RWPE1 (cell line): ENCODE data around the gene ZMYND15.

Experiments used
- CTCF ChIA-PET: fragments of 350-600 bp; sonication (Branson Sonifier 250); formaldehyde crosslinking; extraction: SDS; loops from one replicate; lab custom pipeline; 2021; lab: Yijun Ruan, JAX
- POLR2A ChIA-PET: fragments of 400-600 bp; formaldehyde crosslinking; extraction: SDS; loops from one replicate; lab custom pipeline; 2020; ENCODE audit warnings: antibody characterized with exemption; ENCODE audit not compliant: low non-redundant PET; lab: Yijun Ruan, JAX
- DNase-seq: peaks from one replicate; pipeline ENCODE4 v3.0.0; 2012; ENCODE audit warnings: low spot score
- H3K27ac ChIP-seq: fragments of 450-650 bp; 2 replicates; pipeline ENCODE4 v1.5.1; 2017
- TF ChIP-seq, protein P1 (sequence below): fragments of 450-650 bp; conservative IDR thresholded peaks from 2 replicates; pipeline ENCODE4 v1.5.1; 2017; ENCODE audit warnings: low read depth, mild to moderate bottlenecking

The ZMYND15 gene

DNA sequence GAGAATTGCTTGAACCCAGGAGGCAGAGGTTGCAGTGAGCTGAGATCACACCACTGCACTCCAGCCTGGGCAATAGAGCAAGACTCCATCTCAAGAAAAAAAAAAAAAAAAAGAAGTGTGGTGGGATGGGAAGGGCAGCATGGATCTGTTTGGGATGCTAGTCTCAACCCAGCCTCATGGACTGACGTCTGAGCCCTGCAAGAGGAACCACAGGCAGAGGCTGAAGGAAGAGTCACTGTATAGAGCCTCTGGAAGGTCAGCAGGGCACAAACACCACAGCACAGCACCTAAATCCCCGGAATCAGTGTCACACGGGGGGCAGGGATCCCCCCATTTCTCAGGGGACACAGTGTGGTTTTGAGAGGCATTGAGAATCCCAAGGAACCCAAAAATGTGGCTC lies 11.0 kb downstream of the ZMYND15 start:
- TF ChIP-seq, protein P1, sequence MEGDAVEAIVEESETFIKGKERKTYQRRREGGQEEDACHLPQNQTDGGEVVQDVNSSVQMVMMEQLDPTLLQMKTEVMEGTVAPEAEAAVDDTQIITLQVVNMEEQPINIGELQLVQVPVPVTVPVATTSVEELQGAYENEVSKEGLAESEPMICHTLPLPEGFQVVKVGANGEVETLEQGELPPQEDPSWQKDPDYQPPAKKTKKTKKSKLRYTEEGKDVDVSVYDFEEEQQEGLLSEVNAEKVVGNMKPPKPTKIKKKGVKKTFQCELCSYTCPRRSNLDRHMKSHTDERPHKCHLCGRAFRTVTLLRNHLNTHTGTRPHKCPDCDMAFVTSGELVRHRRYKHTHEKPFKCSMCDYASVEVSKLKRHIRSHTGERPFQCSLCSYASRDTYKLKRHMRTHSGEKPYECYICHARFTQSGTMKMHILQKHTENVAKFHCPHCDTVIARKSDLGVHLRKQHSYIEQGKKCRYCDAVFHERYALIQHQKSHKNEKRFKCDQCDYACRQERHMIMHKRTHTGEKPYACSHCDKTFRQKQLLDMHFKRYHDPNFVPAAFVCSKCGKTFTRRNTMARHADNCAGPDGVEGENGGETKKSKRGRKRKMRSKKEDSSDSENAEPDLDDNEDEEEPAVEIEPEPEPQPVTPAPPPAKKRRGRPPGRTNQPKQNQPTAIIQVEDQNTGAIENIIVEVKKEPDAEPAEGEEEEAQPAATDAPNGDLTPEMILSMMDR = no peak
- ChIA-PET CTCF (no interaction called here), POLR2A (no interaction called here)
- no peak for DNase-seq
- no peak overlapping the region for H3K27ac ChIP-seq

- no peak for DNase-seq
- H3K27ac ChIP-seq = no peak overlapping the region
- ChIA-PET CTCF (no interaction called here), POLR2A (no interaction called here)
- TF ChIP-seq, protein P1 = no peak
These were observed 12.3 kb downstream of the ZMYND15 start for GRCh38 chr17:4751932-4752331.

DNA sequence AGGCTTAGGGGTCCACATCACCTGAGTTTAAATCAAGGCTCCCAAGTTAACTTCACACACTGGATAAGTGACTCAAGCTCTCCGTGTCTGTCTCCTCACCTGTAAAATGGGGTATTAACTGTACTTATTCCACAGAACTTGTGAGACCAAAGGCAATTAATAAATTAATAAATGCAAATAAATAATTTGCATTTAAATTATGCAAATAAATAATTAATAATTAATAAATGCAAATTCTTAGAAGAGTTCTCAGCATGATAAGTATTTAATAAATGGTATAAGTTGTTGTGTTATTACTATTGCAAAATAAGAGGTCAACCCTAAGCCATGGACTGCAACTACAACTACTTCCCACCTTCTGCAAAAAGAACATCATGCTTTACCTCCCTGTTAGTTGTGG lies 13.8 kb downstream of the ZMYND15 start:
- POLR2A ChIA-PET = no interaction called here

GRCh38 chr17:4759776-4760236 lies 20.2 kb downstream of the ZMYND15 start:
- DNase-seq = no peak
- ChIA-PET POLR2A (no interaction called here), CTCF (no interaction called here)
- TF ChIP-seq, protein P1 = no peak
- no peak overlapping the region for H3K27ac ChIP-seq

More for the DNA sequence above, 13.8 kb downstream of the ZMYND15 start:
- no peak overlapping the region for H3K27ac ChIP-seq
- CTCF ChIA-PET = interaction anchor here (0.7 kb wide), 1 partner anchor 171 kb away, joined by 4 read pairs; no protein-coding TSS in a partner anchor
- no peak for DNase-seq
- TF ChIP-seq, protein P1 = no peak

DNA sequence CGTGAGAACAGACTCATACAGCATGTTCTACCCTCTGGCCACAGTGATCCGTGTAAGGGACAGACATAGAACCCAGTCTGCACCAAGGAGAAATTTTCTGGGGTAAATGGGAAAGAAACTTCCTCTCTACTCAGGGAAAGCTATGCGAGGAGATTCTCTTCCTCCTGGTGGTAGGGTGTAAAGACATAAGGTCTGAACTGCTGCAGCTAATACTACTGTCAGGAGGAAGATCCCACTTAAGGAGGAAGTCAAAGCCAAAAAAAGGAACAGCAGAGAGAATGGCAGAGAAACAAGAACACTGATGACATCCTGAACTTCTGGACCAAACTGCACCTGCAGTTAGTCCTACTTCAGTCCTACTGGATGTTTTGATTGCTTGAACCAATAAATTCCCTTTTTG lies 25.0 kb downstream of the ZMYND15 start:
- ChIA-PET CTCF (interaction anchor here (0.9 kb wide), 1 partner anchor 26 kb away, joined by 3 read pairs; no protein-coding TSS in a partner anchor), POLR2A (no interaction called here)
- no peak overlapping the region for H3K27ac ChIP-seq
- no peak for DNase-seq
- TF ChIP-seq, protein P1 = no peak

DNA sequence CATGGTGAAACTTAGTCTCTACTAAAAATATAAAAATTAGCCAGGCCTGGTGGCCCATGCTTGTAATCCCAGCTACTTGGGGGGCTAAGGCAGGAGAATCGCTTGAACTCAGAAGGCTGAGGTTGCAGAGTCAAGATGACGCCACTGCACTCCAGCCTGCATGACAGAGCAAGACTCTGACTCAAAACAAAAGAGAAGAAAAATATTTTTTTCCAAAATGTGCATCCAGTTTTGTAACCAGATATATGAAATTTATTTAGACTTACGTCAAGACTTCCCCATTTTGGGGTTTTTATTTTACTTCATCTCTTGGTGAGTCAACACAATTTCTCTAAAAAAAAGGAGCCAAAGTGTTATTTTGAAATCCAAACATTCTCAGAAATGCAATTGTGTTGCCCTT lies 26.6 kb downstream of the ZMYND15 start:
- no peak for DNase-seq
- ChIA-PET CTCF (no interaction called here), POLR2A (no interaction called here)
- H3K27ac ChIP-seq = no peak overlapping the region
- TF ChIP-seq, protein P1 = no peak
